Neutrophil (primary cell): ENCODE data around the gene RFK.

ENCODE experiments used
- H3K27ac ChIP-seq: fragments of 200-600 bp; sonication (generic); 2 replicates; pipeline ENCODE4 v1.5.1; 2016; ENCODE audit warnings: mild to moderate bottlenecking, moderate library complexity
- H3K27me3 ChIP-seq: fragments of 200-600 bp; sonication (generic); 2 replicates; pipeline ENCODE4 v1.6.0; 2016; ENCODE audit warnings: mild to moderate bottlenecking
- H3K36me3 ChIP-seq: fragments of 200-600 bp; sonication (generic); 2 replicates; pipeline ENCODE4 v1.5.1; 2017
- H3K4me1 ChIP-seq, 2 experiments: fragments of 200-600 bp in 1 of 2; sonication (generic) in 1 of 2; 1 replicate in 1 of 2; 2 replicates in 1 of 2; pipeline versions ENCODE4 v1.5.1 to v1.6.1; 2013 to 2016; ENCODE audit warnings: low read depth in 1 of 2, low read length in 1 of 2, mild to moderate bottlenecking in 1 of 2, moderate library complexity in 1 of 2; ENCODE audit not compliant: control insufficient read depth in 1 of 2, insufficient read depth in 1 of 2
- H3K4me3 ChIP-seq, 2 experiments: fragments of 200-600 bp in 1 of 2; sonication (generic) in 1 of 2; 1 replicate in 1 of 2; 2 replicates in 1 of 2; pipeline ENCODE4 v1.5.1; 2013 to 2016; ENCODE audit warnings: low read depth in 1 of 2, low read length in 1 of 2, mild to moderate bottlenecking in 1 of 2, moderate library complexity in 1 of 2
- H3K9me3 ChIP-seq: fragments of 200-600 bp; sonication (generic); 2 replicates; pipeline ENCODE4 v1.5.1; 2016
- TF ChIP-seq, protein P1 (sequence below): fragments of 200-600 bp; sonication (generic); IDR thresholded peaks from 2 replicates; pipeline ENCODE4 v1.5.1; 2016; ENCODE audit warnings: antibody characterized with exemption

RFK gene

DNA sequence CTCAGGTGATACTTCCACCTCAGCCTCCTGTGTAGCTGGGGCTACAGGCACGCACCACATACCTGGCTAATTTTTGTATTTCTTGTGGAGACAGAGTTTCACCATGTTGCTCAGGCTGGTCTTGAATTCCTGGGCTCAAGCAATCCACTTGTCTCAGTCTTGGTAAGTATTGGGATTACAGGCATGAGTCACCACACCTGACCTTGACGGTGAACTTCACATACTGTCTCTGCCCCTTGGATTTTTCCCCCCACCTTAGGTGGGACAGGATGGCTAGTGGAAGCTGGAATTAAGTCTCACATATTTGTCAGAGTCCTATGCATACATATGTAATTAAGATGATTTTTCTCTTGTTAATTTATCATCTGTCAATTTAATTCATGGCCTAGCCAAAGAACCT, 20.9 kb upstream of the RFK start:
- no peaks in the 10 kb centered on the region for H3K9me3 ChIP-seq
- TF ChIP-seq, protein P1, sequence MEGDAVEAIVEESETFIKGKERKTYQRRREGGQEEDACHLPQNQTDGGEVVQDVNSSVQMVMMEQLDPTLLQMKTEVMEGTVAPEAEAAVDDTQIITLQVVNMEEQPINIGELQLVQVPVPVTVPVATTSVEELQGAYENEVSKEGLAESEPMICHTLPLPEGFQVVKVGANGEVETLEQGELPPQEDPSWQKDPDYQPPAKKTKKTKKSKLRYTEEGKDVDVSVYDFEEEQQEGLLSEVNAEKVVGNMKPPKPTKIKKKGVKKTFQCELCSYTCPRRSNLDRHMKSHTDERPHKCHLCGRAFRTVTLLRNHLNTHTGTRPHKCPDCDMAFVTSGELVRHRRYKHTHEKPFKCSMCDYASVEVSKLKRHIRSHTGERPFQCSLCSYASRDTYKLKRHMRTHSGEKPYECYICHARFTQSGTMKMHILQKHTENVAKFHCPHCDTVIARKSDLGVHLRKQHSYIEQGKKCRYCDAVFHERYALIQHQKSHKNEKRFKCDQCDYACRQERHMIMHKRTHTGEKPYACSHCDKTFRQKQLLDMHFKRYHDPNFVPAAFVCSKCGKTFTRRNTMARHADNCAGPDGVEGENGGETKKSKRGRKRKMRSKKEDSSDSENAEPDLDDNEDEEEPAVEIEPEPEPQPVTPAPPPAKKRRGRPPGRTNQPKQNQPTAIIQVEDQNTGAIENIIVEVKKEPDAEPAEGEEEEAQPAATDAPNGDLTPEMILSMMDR = no peak
- no peaks in the 10 kb centered on the region for H3K27me3 ChIP-seq
- H3K27ac ChIP-seq = no peak overlapping the region
- no peak overlapping the region for H3K4me3 ChIP-seq
- H3K4me1 ChIP-seq = no peaks in the 10 kb centered on the region
- H3K36me3 ChIP-seq = no peaks in the 10 kb centered on the region

GRCh38 chr9:76414661-76415060, 20.4 kb upstream of the RFK start:
- Histone ChIP-seq H3K27me3 (no peaks in the 10 kb centered on the region), H3K27ac (no peak overlapping the region)

GRCh38 chr9:76413658-76414057, 19.4 kb upstream of the RFK start:
- Histone ChIP-seq H3K4me3 (no peak overlapping the region), H3K27me3 (no peaks in the 10 kb centered on the region), H3K4me1 (no peaks in the 10 kb centered on the region), H3K9me3 (no peaks in the 10 kb centered on the region), H3K27ac (no peak overlapping the region), H3K36me3 (no peaks in the 10 kb centered on the region)
- TF ChIP-seq, protein P1 = no peak

More at GRCh38 chr9:76414661-76415060, 20.4 kb upstream of the RFK start:
- TF ChIP-seq, protein P1 = no peak
- Histone ChIP-seq H3K4me3 (no peak overlapping the region), H3K4me1 (no peaks in the 10 kb centered on the region), H3K36me3 (no peaks in the 10 kb centered on the region), H3K9me3 (no peaks in the 10 kb centered on the region)

DNA sequence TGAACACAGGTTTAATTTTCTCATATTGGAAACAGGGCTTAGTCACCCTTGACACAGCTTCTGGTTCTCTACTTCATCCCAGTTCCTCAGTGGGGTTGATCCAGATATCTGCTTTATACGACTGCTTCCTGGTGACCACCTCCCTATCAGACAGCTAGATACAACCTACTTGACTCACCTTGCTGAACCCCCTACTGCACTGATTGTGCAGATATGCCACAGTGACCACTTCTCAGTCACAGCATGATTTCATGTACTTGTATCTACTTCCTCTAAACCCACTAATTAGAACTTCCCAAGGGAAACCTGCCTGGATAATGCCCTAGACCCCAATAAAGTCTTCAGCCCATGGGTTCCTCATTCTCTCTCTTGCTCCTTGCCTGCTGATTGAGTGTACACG, 18.4 kb upstream of the RFK start:
- TF ChIP-seq, protein P1 = no peak
- no peaks in the 10 kb centered on the region for H3K36me3 ChIP-seq
- H3K27me3 ChIP-seq = no peaks in the 10 kb centered on the region
- H3K9me3 ChIP-seq = no peaks in the 10 kb centered on the region
- no peak overlapping the region for H3K27ac ChIP-seq
- H3K4me1 ChIP-seq = no peaks in the 10 kb centered on the region
- no peak overlapping the region for H3K4me3 ChIP-seq

- no peak overlapping the region for H3K4me3 ChIP-seq
- no peaks in the 10 kb centered on the region for H3K27me3 ChIP-seq
- H3K27ac ChIP-seq = no peak overlapping the region
- no peaks in the 10 kb centered on the region for H3K9me3 ChIP-seq
- H3K4me1 ChIP-seq = no peaks in the 10 kb centered on the region
- TF ChIP-seq, protein P1 = no peak
- no peaks in the 10 kb centered on the region for H3K36me3 ChIP-seq
Measured at GRCh38 chr9:76405868-76406267, 11.6 kb upstream of the RFK start.

DNA sequence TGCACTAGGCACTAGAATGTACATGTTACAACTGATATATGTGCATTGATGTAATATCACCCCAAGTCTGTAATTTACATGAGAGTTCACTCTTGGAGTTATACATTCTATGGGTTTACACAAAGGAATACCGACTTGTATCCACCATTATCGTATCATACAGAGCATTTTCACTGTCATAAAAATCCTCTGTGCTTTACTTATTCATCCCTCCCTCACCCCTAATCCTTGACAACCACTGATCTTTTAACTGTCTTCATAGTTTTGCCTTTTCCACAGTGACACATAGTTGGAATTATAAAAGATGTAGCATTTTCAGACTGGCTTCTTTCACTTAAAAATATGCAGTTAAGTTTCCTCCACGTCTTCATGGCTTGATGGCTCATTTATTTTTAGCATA, 11.1 kb upstream of the RFK start:
- no peaks in the 10 kb centered on the region for H3K27me3 ChIP-seq
- no peaks in the 10 kb centered on the region for H3K36me3 ChIP-seq
- no peaks in the 10 kb centered on the region for H3K9me3 ChIP-seq
- no peak overlapping the region for H3K4me3 ChIP-seq
- H3K27ac ChIP-seq = no peak overlapping the region
- TF ChIP-seq, protein P1 = no peak
- H3K4me1 ChIP-seq = no peaks in the 10 kb centered on the region
